Pancreas (tissue), 10 donors: ENCODE measurements around the gene SEC23A. TPM values are rescaled to one million over a fixed set of nuclear protein-coding genes. Genes with fewer than 3 reads are reported as not detected.
A peak's percentile ranks its signal among the peaks of the same experiment; 100 is the strongest.
"Not testable (repeated sequence)": the region's sequence is repeated elsewhere in the genome, so short reads cannot be mapped to it uniquely, and the experiment has no call there.

Experiments
- ATAC-seq, 4 donors: fragments of 200-7000 bp; cut with Tn5 transposase; one replicate each; pipeline versions ENCODE4 v1.8.0 to v1.9.1; 2020; ENCODE audit warnings: mild to moderate bottlenecking in 4 of 4, moderate library complexity in 4 of 4
- DNase-seq, 6 donors: peaks; one replicate each; pipeline ENCODE4 v3.0.0-alpha.2; 2020
- FAIRE-seq: peaks from 2 replicates; lab custom pipeline; 2012; peaks lifted over from hg19 to GRCh38; lab: Jason Lieb, UNC
- H3K27ac ChIP-seq, 4 donors: fragments of 200-600 bp; sonication (generic); 1 replicate in 3 of 4; 2 replicates in 1 of 4; pipeline versions ENCODE4 v1.5.0 to v1.8.0; 2020
- H3K27me3 ChIP-seq, 4 donors: fragments of 200-600 bp; one replicate each; pipeline ENCODE4 v1.8.0; 2021
- H3K36me3 ChIP-seq, 3 donors: fragments of 200-600 bp; sonication (generic) in 1 of 3; one replicate each; pipeline versions ENCODE4 v1.5.0 to v1.8.0; 2020 to 2021
- H3K4me1 ChIP-seq, 3 donors: fragments of 200-600 bp; one replicate each; pipeline ENCODE4 v1.8.0; 2021
- H3K4me3 ChIP-seq, 4 donors: fragments of 200-600 bp; sonication (generic) in 2 of 4; one replicate each; pipeline versions ENCODE4 v1.5.0 to v1.8.0; 2020 to 2021
- H3K9me3 ChIP-seq, 4 donors: fragments of 200-600 bp; one replicate each; pipeline ENCODE4 v1.8.0; 2021
- CTCF ChIP-seq, 4 donors: fragments of 200-600 bp; sonication (generic) in 3 of 4; IDR thresholded peaks; one replicate each; pipeline versions ENCODE4 v1.5.0 to v1.8.0; 2021; ENCODE audit warnings: antibody characterized with exemption in 4 of 4
- WGBS, 2 donors: extraction: QIAGEN DNeasy Blood & Tissue Kit; methylation state at CpG; one replicate each; pipeline ENCODE4 v1.1.7; 2013; 5-methylcytosine and 5-hydroxymethylcytosine counted together
- intact Hi-C, 3 donors: fragments of 100-400 bp; cut with DNase I; formaldehyde crosslinking; loops; one replicate each; pipeline versions ENCODE4 v1.11.1 to v1.14.2; 2022
- polyA plus RNA-seq, 2 donors: library from polyadenylated mRNA; stranded (reverse); fragments of 200-250 nt; gene quantifications; one replicate each; pipeline ENCODE4 v1.2.3, GENCODE V29; 2013
- total RNA-seq, 6 donors: library from RNA; stranded (reverse); fragmentation: NEBNext Ultra II Directional in 4 of 6; extraction: Animal tissue kit (Norgen Biotek cat#: 25700) in 4 of 6; gene quantifications; one replicate each; pipeline versions ENCODE4 v1.2.1 to v1.2.4, GENCODE V29; 2021 to 2023
- donor health status: healthy with polysubstance abuse.
- donor health status: DM: no; HTN: no; CAD: no; lungs with moderate emphysema.
- donor health status: DM: no; HTN: no; CAD: no.
- donor health status: control.
- donor health status: control.
- donor health status: Bipolar disorder and iron deficiency.
- donor health status: DM: yes; HTN: yes; CAD: no.
- donor health status: DM: no; HTN: no; CAD: no.
- donor health status: DM: no; HTN: no; CAD: no.
- donor health status: DM: yes; HTN: yes; CAD: no.

The SEC23A gene
- total and polyA plus RNA-seq, 8 donors: 7.6 to 19.7 (median 9.9) TPM

GRCh38 chr14:39109893-39110715, 7.1 kb upstream of the SEC23A start:
- 48 to 57% methylated on average over 12 of the region's 12 CpGs for WGBS, 2 donors
- peak overlapping the region in 2 of 4 donors; percentile 7 to 15 for H3K4me3 ChIP-seq
- H3K27me3 ChIP-seq: no peaks in the 10 kb centered on the region
- TF ChIP-seq CTCF (IDR thresholded peaks at IDR 0.05): no peak
- peaks cover 0 to 11% (median 7%) of the 10 kb centered on the region in 3 donors for H3K4me1 ChIP-seq
- FAIRE-seq: no peak
- intact Hi-C loops: no loop called here
- peak overlapping the region; percentile 35 to 70 (median 48) for H3K27ac ChIP-seq
- no peaks in the 10 kb centered on the region for H3K9me3 ChIP-seq
- DNase-seq: peak in 2 of 6 donors; percentile 30 to 34
- no peaks in the 10 kb centered on the region for H3K36me3 ChIP-seq
- peak; percentile 22 to 58 (median 46) for ATAC-seq

GRCh38 chr14:39108791-39109190, 5.8 kb upstream of the SEC23A start:
- intact Hi-C loops: no loop called here
- no peak for ATAC-seq
- Histone ChIP-seq H3K4me3 (no peak overlapping the region), H3K9me3 (no peaks in the 10 kb centered on the region), H3K27ac (no peak overlapping the region), H3K4me1 (peaks cover 9 to 14% (median 11%) of the 10 kb centered on the region in 3 donors), H3K27me3 (no peaks in the 10 kb centered on the region), H3K36me3 (no peaks in the 10 kb centered on the region)
- WGBS, 2 donors: 89 to 96% methylated on average over 3 of the region's 3 CpGs
- no peak for TF ChIP-seq CTCF (IDR thresholded peaks at IDR 0.05)
- no peak for DNase-seq
- no peak for FAIRE-seq

- no peaks in the 10 kb centered on the region for H3K36me3 ChIP-seq
- intact Hi-C loops: no loop called here
- no peak overlapping the region for H3K4me3 ChIP-seq
- FAIRE-seq (no peak), DNase-seq (no peak), ATAC-seq (no peak)
- H3K4me1 ChIP-seq: peaks cover 5 to 9% (median 8%) of the 10 kb centered on the region in 3 donors
- H3K27ac ChIP-seq: no peak overlapping the region
- H3K9me3 ChIP-seq: no peaks in the 10 kb centered on the region
- TF ChIP-seq CTCF (IDR thresholded peaks at IDR 0.05): peak in 2 of 4 donors; percentile 13 to 15
- WGBS, 2 donors: 47 to 52% methylated on average over 2 of the region's 2 CpGs
- H3K27me3 ChIP-seq: no peaks in the 10 kb centered on the region
These were observed 4.6 kb upstream of the SEC23A start for GRCh38 chr14:39107591-39107996.

GRCh38 chr14:39104078-39104801, 1.2 kb upstream of the SEC23A start:
- H3K27me3 ChIP-seq, intact Hi-C loops, H3K36me3 ChIP-seq, DNase-seq, FAIRE-seq, ATAC-seq, H3K9me3 ChIP-seq: not testable (repeated sequence)
- H3K27ac ChIP-seq: peak overlapping the region in 3 of 4 donors; percentile 94 to 98 (median 97)
- WGBS, 2 donors: 52 to 62% methylated on average over 17 of the region's 17 CpGs
- peaks cover 5 to 19% (median 9%) of the 10 kb centered on the region in 3 donors for H3K4me1 ChIP-seq
- peak overlapping the region; percentile 75 to 96 (median 84) for H3K4me3 ChIP-seq

GRCh38 chr14:39102265-39102968, 618 bp downstream of the SEC23A start:
- Histone ChIP-seq H3K9me3 (no peaks in the 10 kb centered on the region), H3K4me3 (peak overlapping the region; percentile 75 to 96 (median 84)), H3K27ac (peak overlapping the region; percentile 89 to 98 (median 96)), H3K27me3 (no peaks in the 10 kb centered on the region), H3K4me1 (peaks cover 5 to 19% (median 9%) of the 10 kb centered on the region in 3 donors), H3K36me3 (no peaks in the 10 kb centered on the region)
- WGBS, 2 donors: 0 to 1% methylated on average over 23 of the region's 23 CpGs
- intact Hi-C loops: no loop called here
- ATAC-seq: peak; percentile 60 to 79 (median 75)
- FAIRE-seq: no peak
- TF ChIP-seq CTCF (IDR thresholded peaks at IDR 0.05): no peak
- DNase-seq: peak in 3 of 6 donors; percentile 21 to 38 (median 36)
